Mesendoderm (in vitro differentiated cells): ENCODE data around the gene WASF2.

ENCODE experiments used
- DNase-seq: peaks from one replicate; pipeline ENCODE4 v3.0.0; 2013
- H2AK5ac ChIP-seq: 2 replicates; pipeline ENCODE4 v1.6.1; 2013; ENCODE audit warnings: low read length, inconsistent platforms
- H2BK120ac ChIP-seq: 2 replicates; pipeline ENCODE4 v1.6.1; 2013; ENCODE audit warnings: low read depth, mild to moderate bottlenecking, low read length, moderate library complexity, mixed read lengths
- H2BK15ac ChIP-seq: replicated peaks from 2 replicates; pipeline ENCODE4 v1.6.1; 2013; ENCODE audit warnings: low read depth, mild to moderate bottlenecking, moderate library complexity
- H2BK5ac ChIP-seq: 2 replicates; pipeline ENCODE4 v1.6.1; 2013; ENCODE audit warnings: low read length, inconsistent platforms
- H3K18ac ChIP-seq: 2 replicates; pipeline ENCODE4 v1.6.1; 2013; ENCODE audit warnings: mild to moderate bottlenecking, low read length, mixed read lengths
- H3K23ac ChIP-seq: one replicate; pipeline ENCODE4 v1.6.1; 2013; ENCODE audit warnings: low read length
- H3K27ac ChIP-seq: 2 replicates; pipeline ENCODE4 v1.5.1; 2013; ENCODE audit warnings: low read depth, mild to moderate bottlenecking, inconsistent platforms, low read length, moderate library complexity
- H3K27me3 ChIP-seq: 2 replicates; pipeline ENCODE4 v1.6.1; 2013; ENCODE audit warnings: low read length, control low read depth, mild to moderate bottlenecking, inconsistent platforms; ENCODE audit not compliant: insufficient read depth, poor library complexity
- H3K36me3 ChIP-seq: 2 replicates; pipeline ENCODE4 v1.6.1; 2013; ENCODE audit warnings: low read length, inconsistent platforms; ENCODE audit not compliant: control insufficient read depth, insufficient read depth
- H3K4ac ChIP-seq: one replicate; pipeline ENCODE4 v1.6.1; 2013; ENCODE audit warnings: low read depth, mild to moderate bottlenecking, low read length, moderate library complexity
- H3K4me1 ChIP-seq: 2 replicates; pipeline ENCODE4 v1.6.1; 2013; ENCODE audit warnings: low read depth, low read length, inconsistent platforms; ENCODE audit not compliant: control insufficient read depth
- H3K4me2 ChIP-seq: 2 replicates; pipeline ENCODE4 v1.6.1; 2013; ENCODE audit warnings: low read length
- H3K4me3 ChIP-seq: 2 replicates; pipeline ENCODE4 v1.5.1; 2013; ENCODE audit warnings: mild to moderate bottlenecking, low read length
- H3K56ac ChIP-seq: one replicate; pipeline ENCODE4 v1.6.1; 2013; ENCODE audit warnings: low read length
- H3K79me1 ChIP-seq: 2 replicates; pipeline ENCODE4 v1.6.1; 2013; ENCODE audit warnings: low read length, inconsistent platforms
- H3K79me2 ChIP-seq: 2 replicates; pipeline ENCODE4 v1.6.1; 2013; ENCODE audit warnings: mild to moderate bottlenecking, low read length; ENCODE audit not compliant: control insufficient read depth, insufficient read depth
- H3K9ac ChIP-seq: 2 replicates; pipeline ENCODE4 v1.6.1; 2013; ENCODE audit warnings: low read length, inconsistent platforms
- H4K5ac ChIP-seq: one replicate; pipeline ENCODE4 v1.6.1; 2013; ENCODE audit warnings: low read length
- H4K8ac ChIP-seq: one replicate; pipeline ENCODE4 v1.6.1; 2013; ENCODE audit warnings: low read depth, mild to moderate bottlenecking, control low read depth, low read length, moderate library complexity
- whole genome bisulfite sequencing: extraction: QIAGEN DNeasy Blood & Tissue Kit; methylation state at CpG from one replicate; pipeline ENCODE4 v1.1.7; 2013; ENCODE audit warnings: low lambda C conversion rate, missing lambda C conversion rate; ENCODE audit not compliant: insufficient coverage; ENCODE audit errors: extremely low coverage; 5-methylcytosine and 5-hydroxymethylcytosine counted together

WASF2 gene

GRCh38 chr1:27492796-27493195, 2.8 kb upstream of the WASF2 start:
- H3K79me1 ChIP-seq = peaks cover 3% of the 10 kb centered on the region
- H2BK15ac ChIP-seq = no peak overlapping the region
- H2BK5ac ChIP-seq = no peak overlapping the region
- H4K5ac ChIP-seq = no peak overlapping the region
- no peak overlapping the region for H3K9ac ChIP-seq
- no peaks in the 10 kb centered on the region for H3K36me3 ChIP-seq
- no peak overlapping the region for H3K4ac ChIP-seq
- no peak overlapping the region for H3K56ac ChIP-seq
- H2BK120ac ChIP-seq = no peak overlapping the region
- H3K79me2 ChIP-seq = peaks cover 19% of the 10 kb centered on the region
- no peak overlapping the region for H3K4me2 ChIP-seq
- no peak overlapping the region for H3K23ac ChIP-seq
- no peak overlapping the region for H3K27ac ChIP-seq
- no CpG with 5 or more reads among the region's 3 CpGs for WGBS
- DNase-seq = no peak
- peaks cover 5% of the 10 kb centered on the region for H3K4me1 ChIP-seq
- H4K8ac ChIP-seq = no peak overlapping the region
- H3K27me3 ChIP-seq = no peaks in the 10 kb centered on the region
- H3K18ac ChIP-seq = no peak overlapping the region
- H2AK5ac ChIP-seq = no peak overlapping the region
- no peak overlapping the region for H3K4me3 ChIP-seq

GRCh38 chr1:27491748-27492700, 2.1 kb upstream of the WASF2 start:
- no peaks in the 10 kb centered on the region for H3K36me3 ChIP-seq
- H3K4me3 ChIP-seq = no peak overlapping the region
- H4K8ac ChIP-seq = no peak overlapping the region
- H3K27me3 ChIP-seq = no peaks in the 10 kb centered on the region
- H3K79me1 ChIP-seq = peaks cover 3% of the 10 kb centered on the region
- no peak overlapping the region for H2BK15ac ChIP-seq
- H3K18ac ChIP-seq = no peak overlapping the region
- no peak overlapping the region for H3K9ac ChIP-seq
- H2BK120ac ChIP-seq = no peak overlapping the region
- peaks cover 5% of the 10 kb centered on the region for H3K4me1 ChIP-seq
- H3K27ac ChIP-seq = no peak overlapping the region
- H4K5ac ChIP-seq = no peak overlapping the region
- WGBS = no CpG with 5 or more reads among the region's 9 CpGs
- DNase-seq = no peak
- no peak overlapping the region for H3K4me2 ChIP-seq
- H2AK5ac ChIP-seq = peak overlapping the region; percentile 88
- H3K79me2 ChIP-seq = peaks cover 20% of the 10 kb centered on the region
- peak overlapping the region; percentile 42 for H3K56ac ChIP-seq
- no peak overlapping the region for H2BK5ac ChIP-seq
- H3K23ac ChIP-seq = no peak overlapping the region
- H3K4ac ChIP-seq = no peak overlapping the region

- H3K36me3 ChIP-seq = no peaks in the 10 kb centered on the region
- DNase-seq = peak; percentile 67
- peak overlapping the region; percentile 72 for H3K27ac ChIP-seq
- peak overlapping the region; percentile 98 for H3K9ac ChIP-seq
- H3K27me3 ChIP-seq = no peaks in the 10 kb centered on the region
- H3K79me2 ChIP-seq = peaks cover 25% of the 10 kb centered on the region
- H3K4ac ChIP-seq = peak overlapping the region; percentile 92
- no peak overlapping the region for H2BK15ac ChIP-seq
- no peak overlapping the region for H4K5ac ChIP-seq
- H3K23ac ChIP-seq = no peak overlapping the region
- WGBS = no CpG with 5 or more reads among the region's 26 CpGs
- peak overlapping the region; percentile 99 for H3K4me3 ChIP-seq
- H4K8ac ChIP-seq = peak overlapping the region; percentile 68
- peak overlapping the region; percentile 94 for H2AK5ac ChIP-seq
- peak overlapping the region; percentile 52 for H2BK120ac ChIP-seq
- peak overlapping the region; percentile 7 for H2BK5ac ChIP-seq
- H3K18ac ChIP-seq = peak overlapping the region; percentile 96
- peaks cover 5% of the 10 kb centered on the region for H3K4me1 ChIP-seq
- peak overlapping the region; percentile 81 for H3K56ac ChIP-seq
- peak overlapping the region; percentile 95 for H3K4me2 ChIP-seq
- H3K79me1 ChIP-seq = peaks cover 3% of the 10 kb centered on the region
Observed at GRCh38 chr1:27489501-27489972, 430 bp downstream of the WASF2 start.

- peaks cover 5% of the 10 kb centered on the region for H3K4me1 ChIP-seq
- H2BK5ac ChIP-seq = no peak overlapping the region
- H3K4me3 ChIP-seq = no peak overlapping the region
- H3K18ac ChIP-seq = no peak overlapping the region
- no peaks in the 10 kb centered on the region for H3K36me3 ChIP-seq
- peaks cover 7% of the 10 kb centered on the region for H3K79me1 ChIP-seq
- H2AK5ac ChIP-seq = no peak overlapping the region
- H3K27me3 ChIP-seq = no peaks in the 10 kb centered on the region
- H3K79me2 ChIP-seq = peaks cover 34% of the 10 kb centered on the region
- H3K27ac ChIP-seq = peak overlapping the region; percentile 32
- peak overlapping the region; percentile 52 for H3K9ac ChIP-seq
- DNase-seq = peak; percentile 54
- no peak overlapping the region for H3K4ac ChIP-seq
- H2BK15ac ChIP-seq = no peak overlapping the region
- WGBS = no CpG with 5 or more reads among the region's 6 CpGs
- H4K8ac ChIP-seq = no peak overlapping the region
- no peak overlapping the region for H3K23ac ChIP-seq
- H2BK120ac ChIP-seq = no peak overlapping the region
- H3K4me2 ChIP-seq = peak overlapping the region; percentile 50
- H4K5ac ChIP-seq = no peak overlapping the region
- peak overlapping the region; percentile 43 for H3K56ac ChIP-seq
Observed at GRCh38 chr1:27487966-27488884, 1.7 kb downstream of the WASF2 start.

GRCh38 chr1:27485363-27485762, 4.6 kb downstream of the WASF2 start:
- Histone ChIP-seq H3K4me3 (no peak overlapping the region), H3K27ac (no peak overlapping the region), H4K8ac (no peak overlapping the region), H2BK5ac (no peak overlapping the region), H4K5ac (no peak overlapping the region), H3K79me1 (peaks cover 8% of the 10 kb centered on the region), H2BK15ac (no peak overlapping the region), H3K9ac (no peak overlapping the region), H3K4me2 (no peak overlapping the region), H2AK5ac (no peak overlapping the region), H3K4ac (no peak overlapping the region), H3K79me2 (peaks cover 41% of the 10 kb centered on the region), H3K36me3 (no peaks in the 10 kb centered on the region), H3K4me1 (peaks cover 5% of the 10 kb centered on the region), H3K23ac (no peak overlapping the region), H3K56ac (no peak overlapping the region), H3K27me3 (no peaks in the 10 kb centered on the region), H2BK120ac (no peak overlapping the region), H3K18ac (no peak overlapping the region)
- no peak for DNase-seq
- no CpG with 5 or more reads among the region's 1 CpG for WGBS
